Measurements from ENCODE around the gene DNAJC22.

GRCh38 chr12:49366652-49367380, 20.1 kb downstream of the DNAJC22 start:
- TF ChIP-seq EZH2phosphoT487 (conservative IDR thresholded peaks at IDR 0.05; ENCODE audit: low read length) (no peak), CTCF (IDR thresholded peaks at IDR 0.05; ENCODE audit: insufficient read depth, low read length, poor library complexity, severe bottlenecking) (no peak)
